ENCODE results near the gene SBNO2.

GRCh38 chr19:1146858-1147780 is 26.9 kb downstream of the SBNO2 start:
- TF ChIP-seq, protein P1, sequence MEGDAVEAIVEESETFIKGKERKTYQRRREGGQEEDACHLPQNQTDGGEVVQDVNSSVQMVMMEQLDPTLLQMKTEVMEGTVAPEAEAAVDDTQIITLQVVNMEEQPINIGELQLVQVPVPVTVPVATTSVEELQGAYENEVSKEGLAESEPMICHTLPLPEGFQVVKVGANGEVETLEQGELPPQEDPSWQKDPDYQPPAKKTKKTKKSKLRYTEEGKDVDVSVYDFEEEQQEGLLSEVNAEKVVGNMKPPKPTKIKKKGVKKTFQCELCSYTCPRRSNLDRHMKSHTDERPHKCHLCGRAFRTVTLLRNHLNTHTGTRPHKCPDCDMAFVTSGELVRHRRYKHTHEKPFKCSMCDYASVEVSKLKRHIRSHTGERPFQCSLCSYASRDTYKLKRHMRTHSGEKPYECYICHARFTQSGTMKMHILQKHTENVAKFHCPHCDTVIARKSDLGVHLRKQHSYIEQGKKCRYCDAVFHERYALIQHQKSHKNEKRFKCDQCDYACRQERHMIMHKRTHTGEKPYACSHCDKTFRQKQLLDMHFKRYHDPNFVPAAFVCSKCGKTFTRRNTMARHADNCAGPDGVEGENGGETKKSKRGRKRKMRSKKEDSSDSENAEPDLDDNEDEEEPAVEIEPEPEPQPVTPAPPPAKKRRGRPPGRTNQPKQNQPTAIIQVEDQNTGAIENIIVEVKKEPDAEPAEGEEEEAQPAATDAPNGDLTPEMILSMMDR (IDR thresholded peaks at IDR 0.05; ENCODE audit: extremely low read depth in 1 of 2, insufficient read depth in 1 of 2, low read depth in 1 of 2, low read length in 2 of 2): no peak
- no peak for TF ChIP-seq POLR2AphosphoS5 (IDR thresholded peaks at IDR 0.05; ENCODE audit: insufficient read depth, low read depth, low read length)
- no peak for TF ChIP-seq EZH2 (IDR thresholded peaks at IDR 0.05; ENCODE audit: borderline replicate concordance, low read depth, low read length, severe bottlenecking)
- no peak for TF ChIP-seq POLR2A (IDR thresholded peaks at IDR 0.05; ENCODE audit: low read depth, low read length)

Measured in endothelial cell of umbilical vein (primary cell).